ENCODE results near the gene AVL9. TPM values are rescaled to one million over a fixed set of nuclear protein-coding genes. Genes with fewer than 3 reads are reported as not detected.

The AVL9 gene
- total RNA-seq, 1 donor from 2014 or later, result 39.8 TPM

DNA sequence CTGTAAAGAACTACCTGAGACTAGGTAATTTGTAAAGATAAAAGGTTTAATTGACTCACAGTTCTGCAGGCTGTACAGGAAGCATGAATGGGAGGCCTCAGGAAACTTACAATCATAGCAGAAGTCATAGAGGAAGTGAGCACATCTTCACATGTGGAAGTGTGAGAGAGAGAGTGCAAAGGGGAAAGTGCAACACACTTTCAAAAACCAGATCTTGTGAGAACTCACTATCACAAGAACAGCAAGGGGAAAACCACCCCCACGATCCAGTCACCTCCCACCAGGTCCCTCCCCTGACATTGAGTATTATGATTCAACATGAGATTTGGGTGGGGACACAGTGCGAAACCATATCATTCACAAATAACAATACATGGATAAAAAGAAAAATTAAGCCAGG lies 24.5 kb downstream of the AVL9 start:
- H3K4me1 ChIP-seq, result no peaks in the 10 kb centered on the region
- no peak overlapping the region for H3K27ac ChIP-seq
- DNase-seq (ENCODE audit: low spot score), result no peak
- no peak overlapping the region for H3K27ac Mint-ChIP-seq
- no peaks in the 10 kb centered on the region for H3K27me3 ChIP-seq
- H3K4me1 Mint-ChIP-seq, result no peaks in the 10 kb centered on the region
- H3F3A ChIP-seq (ENCODE audit: low read depth), result peaks cover 3% of the 10 kb centered on the region
- H3K4me2 ChIP-seq, result no peak overlapping the region
- peaks cover 32% of the 10 kb centered on the region for H3K79me2 ChIP-seq (ENCODE audit: low read depth)
- no peak overlapping the region for H3K4me3 Mint-ChIP-seq
- H3K27me3 Mint-ChIP-seq (ENCODE audit: insufficient read depth, low read depth), result peaks cover 3% of the 10 kb centered on the region
- H3K9me3 Mint-ChIP-seq, result peaks cover 72% of the 10 kb centered on the region
- H3K4me3 ChIP-seq, result no peak overlapping the region
- H3K36me3 Mint-ChIP-seq, result peaks cover 55% of the 10 kb centered on the region
- H3K36me3 ChIP-seq, result peaks cover 5% of the 10 kb centered on the region
- no peaks in the 10 kb centered on the region for H4K20me1 ChIP-seq (ENCODE audit: low read depth)
- peaks cover 30% of the 10 kb centered on the region for H3K9me3 ChIP-seq (ENCODE audit: low read depth)
- H2AFZ ChIP-seq (replicated peaks), result no peak overlapping the region
- H3K9ac ChIP-seq, result no peak overlapping the region
- TF ChIP-seq EZH2phosphoT487 (IDR thresholded peaks at IDR 0.05), result no peak
- TF ChIP-seq EZH2 (IDR thresholded peaks at IDR 0.05), result no peak
- TF ChIP-seq, protein P1, sequence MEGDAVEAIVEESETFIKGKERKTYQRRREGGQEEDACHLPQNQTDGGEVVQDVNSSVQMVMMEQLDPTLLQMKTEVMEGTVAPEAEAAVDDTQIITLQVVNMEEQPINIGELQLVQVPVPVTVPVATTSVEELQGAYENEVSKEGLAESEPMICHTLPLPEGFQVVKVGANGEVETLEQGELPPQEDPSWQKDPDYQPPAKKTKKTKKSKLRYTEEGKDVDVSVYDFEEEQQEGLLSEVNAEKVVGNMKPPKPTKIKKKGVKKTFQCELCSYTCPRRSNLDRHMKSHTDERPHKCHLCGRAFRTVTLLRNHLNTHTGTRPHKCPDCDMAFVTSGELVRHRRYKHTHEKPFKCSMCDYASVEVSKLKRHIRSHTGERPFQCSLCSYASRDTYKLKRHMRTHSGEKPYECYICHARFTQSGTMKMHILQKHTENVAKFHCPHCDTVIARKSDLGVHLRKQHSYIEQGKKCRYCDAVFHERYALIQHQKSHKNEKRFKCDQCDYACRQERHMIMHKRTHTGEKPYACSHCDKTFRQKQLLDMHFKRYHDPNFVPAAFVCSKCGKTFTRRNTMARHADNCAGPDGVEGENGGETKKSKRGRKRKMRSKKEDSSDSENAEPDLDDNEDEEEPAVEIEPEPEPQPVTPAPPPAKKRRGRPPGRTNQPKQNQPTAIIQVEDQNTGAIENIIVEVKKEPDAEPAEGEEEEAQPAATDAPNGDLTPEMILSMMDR (IDR thresholded peaks at IDR 0.05), result no peak

DNA sequence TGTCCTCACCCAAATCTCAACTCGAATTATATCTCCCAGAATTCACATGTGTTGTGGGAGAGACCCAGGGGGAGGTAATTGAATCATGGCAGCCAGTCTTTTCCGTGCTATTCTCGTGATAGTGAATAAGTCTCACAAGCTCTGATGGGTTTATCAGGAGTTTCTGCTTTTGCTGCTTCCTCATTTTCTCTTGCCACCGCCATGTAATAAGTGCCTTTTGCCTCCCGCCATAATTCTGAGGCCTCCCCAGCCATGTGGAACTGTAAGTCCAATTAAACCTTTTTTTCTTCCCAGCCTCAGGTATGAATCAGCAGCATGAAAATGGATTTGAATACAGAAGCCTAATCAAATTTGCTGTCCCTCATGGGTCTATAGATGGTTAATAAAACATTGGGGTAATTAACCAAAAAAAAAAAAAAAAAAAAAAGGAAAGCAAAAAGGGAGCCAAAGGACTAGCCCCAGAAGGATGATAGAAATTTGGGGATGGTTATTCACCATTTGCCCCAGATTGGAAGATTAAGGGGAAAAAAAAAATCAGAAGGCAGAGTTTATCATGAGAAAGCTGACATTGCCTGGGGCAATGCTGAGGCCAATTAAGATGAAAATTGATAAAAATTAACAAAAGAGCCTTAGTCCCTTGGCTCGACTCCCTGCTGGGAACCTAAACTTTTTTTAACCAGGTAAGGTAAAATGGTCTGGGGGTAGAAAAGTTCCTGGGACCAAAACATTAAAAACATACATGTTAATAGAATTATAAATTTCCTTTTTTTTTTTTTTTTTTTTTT lies 27.6 kb downstream of the AVL9 start:
- peaks cover 56% of the 10 kb centered on the region for H3K9me3 Mint-ChIP-seq
- Histone ChIP-seq H3K4me1 (no peaks in the 10 kb centered on the region), H3K27ac (no peak overlapping the region), H4K20me1 (ENCODE audit: low read depth) (no peaks in the 10 kb centered on the region), H2AFZ (replicated peaks) (no peak overlapping the region), H3K4me2 (no peak overlapping the region), H3K79me2 (ENCODE audit: low read depth) (peaks cover 32% of the 10 kb centered on the region), H3F3A (ENCODE audit: low read depth) (peaks cover 2% of the 10 kb centered on the region), H3K9me3 (ENCODE audit: low read depth) (peaks cover 27% of the 10 kb centered on the region), H3K36me3 (peaks cover 5% of the 10 kb centered on the region), H3K9ac (no peak overlapping the region), H3K27me3 (no peaks in the 10 kb centered on the region), H3K4me3 (no peak overlapping the region)
- no peak for TF ChIP-seq EZH2phosphoT487 (IDR thresholded peaks at IDR 0.05)
- TF ChIP-seq, protein P1 (IDR thresholded peaks at IDR 0.05), result no peak
- TF ChIP-seq EZH2 (IDR thresholded peaks at IDR 0.05), result no peak
- H3K4me1 Mint-ChIP-seq, result no peaks in the 10 kb centered on the region
- H3K36me3 Mint-ChIP-seq, result peaks cover 41% of the 10 kb centered on the region
- no peak overlapping the region for H3K27ac Mint-ChIP-seq
- peaks cover 3% of the 10 kb centered on the region for H3K27me3 Mint-ChIP-seq (ENCODE audit: insufficient read depth, low read depth)
- no peak overlapping the region for H3K4me3 Mint-ChIP-seq
- DNase-seq (ENCODE audit: low spot score), result no peak

DNA sequence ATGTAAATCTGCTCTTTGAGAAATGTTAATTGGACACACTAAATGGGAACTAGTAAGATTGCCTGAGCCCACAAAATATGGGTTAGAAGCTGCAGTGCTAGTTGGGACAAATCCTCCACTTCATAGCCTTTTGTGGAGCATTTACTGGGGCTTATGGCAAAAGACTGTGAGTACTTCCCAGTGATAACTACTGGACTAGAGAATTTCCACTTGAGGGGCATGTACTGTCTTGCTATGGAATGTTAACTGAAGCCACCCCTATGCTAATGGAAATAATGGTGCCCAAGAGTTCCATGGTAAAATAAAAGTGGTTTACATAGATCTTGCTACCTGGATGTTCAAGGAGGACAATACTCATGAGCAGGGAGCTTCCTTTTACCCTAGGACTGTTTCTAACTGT lies 29.3 kb downstream of the AVL9 start:
- Histone ChIP-seq H2AFZ (replicated peaks) (no peak overlapping the region), H3K4me2 (no peak overlapping the region), H3K4me1 (no peaks in the 10 kb centered on the region), H3K9me3 (ENCODE audit: low read depth) (peaks cover 10% of the 10 kb centered on the region), H3K27ac (no peak overlapping the region), H3K9ac (no peak overlapping the region), H3K36me3 (no peaks in the 10 kb centered on the region), H3K4me3 (no peak overlapping the region), H3F3A (ENCODE audit: low read depth) (no peaks in the 10 kb centered on the region), H3K27me3 (no peaks in the 10 kb centered on the region), H3K79me2 (ENCODE audit: low read depth) (peaks cover 29% of the 10 kb centered on the region), H4K20me1 (ENCODE audit: low read depth) (no peaks in the 10 kb centered on the region)
- DNase-seq (ENCODE audit: low spot score), result no peak
- Mint-ChIP-seq H3K4me3 (no peak overlapping the region), H3K9me3 (peaks cover 52% of the 10 kb centered on the region), H3K36me3 (peaks cover 46% of the 10 kb centered on the region), H3K4me1 (no peaks in the 10 kb centered on the region), H3K27me3 (ENCODE audit: insufficient read depth, low read depth) (no peaks in the 10 kb centered on the region), H3K27ac (no peak overlapping the region)
- TF ChIP-seq, protein P1 (IDR thresholded peaks at IDR 0.05), result no peak
- TF ChIP-seq EZH2phosphoT487 (IDR thresholded peaks at IDR 0.05) (no peak), EZH2 (IDR thresholded peaks at IDR 0.05) (no peak)

All from neural progenitor cell (in vitro differentiated cells).